Neural progenitor cell (in vitro differentiated cells): ENCODE data around the gene JOSD1.

ENCODE experiments used
- CTCF ChIP-seq: fragments of 200-600 bp; sonication (generic); IDR thresholded peaks from 2 replicates; pipeline ENCODE4 v1.5.1; 2017; ENCODE audit warnings: antibody characterized with exemption, mild to moderate bottlenecking
- EZH2 ChIP-seq: fragments of 200-600 bp; sonication (generic); IDR thresholded peaks from 2 replicates; pipeline ENCODE4 v1.6.1; 2017; ENCODE audit warnings: antibody characterized with exemption, mild to moderate bottlenecking, moderate library complexity

GRCh38 chr22:38719196-38719595 is 18.5 kb upstream of the JOSD1 start:
- no peak for TF ChIP-seq CTCF
- no peak for TF ChIP-seq EZH2
